ENCODE results near the gene KIF22.

KIF22 gene

DNA sequence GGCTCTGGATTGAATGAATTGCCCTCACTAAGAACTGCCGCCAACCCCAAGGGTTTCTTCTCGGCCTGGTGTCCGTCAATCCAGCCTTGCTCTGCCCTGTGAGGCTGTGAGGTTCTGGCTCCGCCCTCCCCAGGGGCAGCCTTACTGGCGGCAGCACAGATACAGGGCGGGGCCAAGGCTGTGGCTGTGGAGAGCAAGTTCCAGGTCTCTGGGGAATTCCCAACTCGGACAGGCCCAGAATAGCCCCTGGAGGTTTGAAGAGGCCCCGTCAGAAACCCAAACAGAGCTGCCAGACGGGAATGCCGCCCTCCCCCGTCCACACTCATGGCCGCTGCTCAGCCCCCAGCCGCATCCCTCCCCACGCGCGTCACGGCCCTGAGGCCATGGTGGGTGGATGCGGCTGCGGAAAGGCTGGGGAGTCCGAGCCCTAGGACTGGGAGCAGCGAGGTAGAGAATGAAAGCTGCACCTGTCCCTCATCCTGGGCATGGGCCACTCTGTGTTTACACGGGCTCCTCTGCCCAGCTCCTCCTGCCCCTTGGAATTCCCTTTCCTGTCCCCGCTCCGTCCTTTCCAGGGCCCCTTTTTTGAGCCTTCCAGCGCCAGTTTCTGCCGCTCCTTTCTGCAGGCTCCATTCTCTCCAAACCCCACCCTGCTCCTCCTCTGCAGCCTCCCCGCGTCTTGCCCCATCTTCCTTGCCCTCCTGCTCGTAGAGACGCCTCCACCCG lies 20.8 kb downstream of the KIF22 start:
- H3K27ac ChIP-seq (ENCODE audit: low read depth, low read length) = peak overlapping the region; percentile 15; the same call in 1 of the 2 replicates
- H3K36me3 ChIP-seq (ENCODE audit: control insufficient read depth, insufficient read depth, low read length) = peaks cover 27% of the 10 kb centered on the region
- peak overlapping the region; percentile 73 for H3K9ac ChIP-seq (ENCODE audit: low read length)
- H3K4me1 ChIP-seq (ENCODE audit: control insufficient read depth, insufficient read depth, low read length) = peaks cover 50% of the 10 kb centered on the region
- H3K4me3 ChIP-seq (ENCODE audit: low read depth, low read length) = peak overlapping the region; percentile 68
- H3K9me3 ChIP-seq (ENCODE audit: control insufficient read depth, insufficient read depth, low read depth, low read length) = no peaks in the 10 kb centered on the region
- H3K27me3 ChIP-seq (ENCODE audit: control insufficient read depth, insufficient read depth, low read length) = no peaks in the 10 kb centered on the region

DNA sequence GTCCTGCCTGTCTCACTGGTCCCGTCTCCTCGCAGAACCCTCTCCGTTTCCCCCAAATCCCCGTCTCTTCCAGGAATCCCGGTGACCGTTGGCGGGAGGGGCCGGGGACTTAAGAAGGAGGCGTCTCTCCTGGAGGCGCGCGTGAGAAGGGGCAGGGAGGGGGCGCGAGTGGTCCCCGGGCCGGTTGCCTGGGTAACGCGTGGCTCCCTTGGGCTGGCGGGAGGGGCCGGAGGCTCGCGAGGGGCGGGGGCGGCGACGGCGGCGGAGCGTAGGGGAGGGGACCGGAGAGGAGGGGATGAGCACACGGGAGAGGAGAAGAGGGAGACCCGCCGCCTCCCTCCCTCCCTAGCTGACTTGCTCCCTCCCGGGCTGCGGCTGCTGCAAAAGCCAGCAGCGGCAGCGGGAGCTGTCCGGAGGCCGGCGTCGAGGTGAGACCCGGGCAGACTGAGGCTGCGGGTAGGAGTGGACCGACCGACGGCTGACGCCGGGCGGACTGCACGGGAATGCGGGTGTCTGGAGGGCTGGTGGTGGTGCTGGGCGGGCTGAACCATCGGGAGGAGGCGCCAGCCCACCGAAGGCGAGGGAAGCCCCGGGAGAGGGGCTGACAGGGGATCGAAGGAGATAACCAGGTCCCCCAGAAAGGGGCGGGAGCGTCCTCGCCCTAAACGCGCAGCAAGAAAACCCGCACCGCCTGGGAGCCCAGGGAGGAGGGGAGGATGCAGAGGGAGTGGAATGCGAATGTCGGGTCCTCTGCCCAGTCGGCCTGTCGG lies 21.5 kb downstream of the KIF22 start, which contains the start of gene PRRT2:
Gene PRRT2 (plus strand): TSS at position 298 of the 770 bp plus-strand sequence. CDS start 862 bp downstream, outside the sequence.
- Histone ChIP-seq H3K9me3 (ENCODE audit: control insufficient read depth, insufficient read depth, low read depth, low read length) (no peaks in the 10 kb centered on the region), H3K27me3 (ENCODE audit: control insufficient read depth, insufficient read depth, low read length) (no peaks in the 10 kb centered on the region), H3K4me1 (ENCODE audit: control insufficient read depth, insufficient read depth, low read length) (peaks cover 50% of the 10 kb centered on the region), H3K4me3 (ENCODE audit: low read depth, low read length) (peak within 1 kb of the TSS; percentile 68), H3K9ac (ENCODE audit: low read length) (peak within 1 kb of the TSS; percentile 73), H3K36me3 (ENCODE audit: control insufficient read depth, insufficient read depth, low read length) (peaks cover 27% of the 10 kb centered on the region), H3K27ac (ENCODE audit: low read depth, low read length) (peak within 1 kb of the TSS; percentile 15; the same call in 1 of the 2 replicates)

GRCh38 chr16:29812754-29813643 lies 22.4 kb downstream of the KIF22 start:
- Histone ChIP-seq H3K9me3 (ENCODE audit: control insufficient read depth, insufficient read depth, low read depth, low read length) (no peaks in the 10 kb centered on the region), H3K27me3 (ENCODE audit: control insufficient read depth, insufficient read depth, low read length) (no peaks in the 10 kb centered on the region), H3K27ac (ENCODE audit: low read depth, low read length) (no peak overlapping the region), H3K4me1 (ENCODE audit: control insufficient read depth, insufficient read depth, low read length) (peaks cover 52% of the 10 kb centered on the region), H3K4me3 (ENCODE audit: low read depth, low read length) (peak overlapping the region; percentile 68), H3K9ac (ENCODE audit: low read length) (peak overlapping the region; percentile 58), H3K36me3 (ENCODE audit: control insufficient read depth, insufficient read depth, low read length) (peaks cover 23% of the 10 kb centered on the region)

DNA sequence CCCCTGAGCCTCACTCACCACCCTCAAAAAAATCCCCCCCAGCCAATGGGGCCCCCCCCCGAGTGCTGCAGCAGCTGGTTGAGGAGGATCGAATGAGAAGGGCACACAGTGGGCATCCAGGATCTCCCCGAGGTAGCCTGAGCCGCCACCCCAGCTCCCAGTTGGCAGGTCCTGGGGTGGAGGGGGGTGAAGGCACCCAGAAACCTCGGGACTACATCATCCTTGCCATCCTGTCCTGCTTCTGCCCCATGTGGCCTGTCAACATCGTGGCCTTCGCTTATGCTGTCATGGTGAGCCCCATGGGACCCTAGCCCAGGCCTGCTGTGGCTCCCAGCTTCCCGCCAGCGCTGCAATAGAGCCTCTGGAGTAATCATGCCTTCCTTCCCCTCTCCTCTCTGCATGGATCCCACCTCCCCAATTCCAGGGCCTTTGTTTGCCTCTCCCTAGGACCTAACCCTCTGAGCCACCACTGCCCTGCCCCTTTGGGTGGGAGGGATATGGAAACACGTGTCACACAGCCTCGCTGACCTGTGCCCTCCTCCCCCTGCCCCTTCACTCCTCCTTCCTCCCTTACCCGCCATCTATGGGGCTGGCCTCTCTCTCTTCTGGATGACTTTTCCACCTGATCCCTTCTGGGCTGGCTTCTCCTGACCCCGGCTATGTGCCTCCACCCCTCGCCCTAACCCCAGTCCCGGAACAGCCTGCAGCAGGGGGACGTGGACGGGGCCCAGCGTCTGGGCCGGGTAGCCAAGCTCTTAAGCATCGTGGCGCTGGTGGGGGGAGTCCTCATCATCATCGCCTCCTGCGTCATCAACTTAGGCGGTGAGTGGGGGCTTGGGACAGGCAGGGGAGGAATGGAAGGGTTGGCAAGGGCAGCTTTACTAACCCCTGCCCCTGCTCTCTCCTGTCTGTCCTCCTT lies 23.4 kb downstream of the KIF22 start:
- peaks cover 49% of the 10 kb centered on the region for H3K4me1 ChIP-seq (ENCODE audit: control insufficient read depth, insufficient read depth, low read length)
- no peaks in the 10 kb centered on the region for H3K9me3 ChIP-seq (ENCODE audit: control insufficient read depth, insufficient read depth, low read depth, low read length)
- peak overlapping the region; percentile 10 for H3K9ac ChIP-seq (ENCODE audit: low read length)
- H3K27ac ChIP-seq (ENCODE audit: low read depth, low read length) = no peak overlapping the region
- H3K36me3 ChIP-seq (ENCODE audit: control insufficient read depth, insufficient read depth, low read length) = peaks cover 23% of the 10 kb centered on the region
- no peaks in the 10 kb centered on the region for H3K27me3 ChIP-seq (ENCODE audit: control insufficient read depth, insufficient read depth, low read length)
- H3K4me3 ChIP-seq (ENCODE audit: low read depth, low read length) = peak overlapping the region; percentile 92; the same call in 1 of the 2 replicates

DNA sequence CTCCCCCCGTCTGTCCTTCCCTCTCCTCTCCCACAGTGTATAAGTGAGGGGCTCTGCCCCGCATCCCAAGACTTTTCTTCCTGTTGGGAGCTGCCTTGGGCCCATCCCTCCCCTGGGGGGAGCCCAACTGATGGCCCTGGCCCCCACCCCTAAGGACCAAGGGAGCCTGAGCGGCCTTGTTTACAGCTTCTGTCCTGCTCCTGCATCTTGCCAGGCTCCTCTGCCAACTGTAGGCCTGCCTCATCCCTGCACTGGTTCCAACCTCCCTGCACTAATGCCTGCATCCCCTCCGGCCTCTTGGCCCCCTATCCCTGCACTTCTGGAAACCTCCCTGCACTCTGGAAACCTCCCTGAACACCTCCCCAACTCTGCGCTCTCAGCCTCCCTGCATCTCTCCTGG lies 24.0 kb downstream of the KIF22 start:
- H3K4me1 ChIP-seq (ENCODE audit: control insufficient read depth, insufficient read depth, low read length) = peaks cover 48% of the 10 kb centered on the region
- no peaks in the 10 kb centered on the region for H3K9me3 ChIP-seq (ENCODE audit: control insufficient read depth, insufficient read depth, low read depth, low read length)
- H3K9ac ChIP-seq (ENCODE audit: low read length) = no peak overlapping the region
- H3K27me3 ChIP-seq (ENCODE audit: control insufficient read depth, insufficient read depth, low read length) = no peaks in the 10 kb centered on the region
- peak overlapping the region; percentile 92 for H3K4me3 ChIP-seq (ENCODE audit: low read depth, low read length)
- H3K27ac ChIP-seq (ENCODE audit: low read depth, low read length) = no peak overlapping the region
- peaks cover 25% of the 10 kb centered on the region for H3K36me3 ChIP-seq (ENCODE audit: control insufficient read depth, insufficient read depth, low read length)

DNA sequence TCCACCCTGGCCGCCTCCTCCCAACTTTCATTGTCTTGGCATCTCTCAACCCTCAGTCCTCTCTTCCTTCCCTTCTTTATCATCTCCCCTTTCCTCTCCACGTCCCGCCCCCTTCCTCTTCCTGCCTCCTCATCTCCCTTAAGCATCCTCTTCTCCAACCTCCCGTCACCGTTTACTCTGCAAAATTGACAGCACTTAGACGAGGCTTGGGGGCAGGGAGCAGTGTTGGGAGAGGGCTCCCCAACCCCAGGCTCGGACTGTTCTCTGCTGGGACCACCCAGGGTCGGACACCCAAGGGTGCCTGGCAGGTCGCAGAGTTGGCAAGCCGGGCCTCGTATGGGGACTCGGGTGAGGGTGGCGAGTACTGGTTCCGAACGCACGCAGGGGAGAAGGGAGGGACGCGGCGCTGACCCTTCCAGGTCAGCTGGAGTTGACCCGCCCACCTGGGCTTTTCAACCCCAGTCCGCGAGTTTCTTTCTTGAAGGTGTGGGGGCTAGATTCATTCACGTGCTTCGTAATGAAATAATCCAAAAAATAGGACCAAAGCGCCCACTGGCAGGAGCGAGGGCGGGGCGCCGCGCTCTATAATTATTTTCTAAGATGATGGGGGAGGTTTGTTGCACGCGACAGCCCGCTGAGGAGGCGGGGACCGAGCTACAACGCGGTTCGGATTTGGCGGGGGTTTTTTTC lies 24.6 kb downstream of the KIF22 start:
- Histone ChIP-seq H3K27ac (ENCODE audit: low read depth, low read length) (no peak overlapping the region), H3K36me3 (ENCODE audit: control insufficient read depth, insufficient read depth, low read length) (peaks cover 26% of the 10 kb centered on the region), H3K9me3 (ENCODE audit: control insufficient read depth, insufficient read depth, low read depth, low read length) (no peaks in the 10 kb centered on the region), H3K4me1 (ENCODE audit: control insufficient read depth, insufficient read depth, low read length) (peaks cover 49% of the 10 kb centered on the region), H3K4me3 (ENCODE audit: low read depth, low read length) (peak overlapping the region; percentile 92), H3K9ac (ENCODE audit: low read length) (peak overlapping the region; percentile 53), H3K27me3 (ENCODE audit: control insufficient read depth, insufficient read depth, low read length) (no peaks in the 10 kb centered on the region)

GRCh38 chr16:29815793-29816693 lies 25.5 kb downstream of the KIF22 start, which contains the start of gene PAGR1:
PAGR1 (plus strand) TSS chr16:29816152; CDS start chr16:29816526, 374 bp downstream.
- H3K36me3 ChIP-seq (ENCODE audit: control insufficient read depth, insufficient read depth, low read length) = peaks cover 31% of the 10 kb centered on the region
- H3K9ac ChIP-seq (ENCODE audit: low read length) = peak within 1 kb of the TSS; percentile 89
- H3K9me3 ChIP-seq (ENCODE audit: control insufficient read depth, insufficient read depth, low read depth, low read length) = no peaks in the 10 kb centered on the region
- no peaks in the 10 kb centered on the region for H3K27me3 ChIP-seq (ENCODE audit: control insufficient read depth, insufficient read depth, low read length)
- peak within 1 kb of the TSS; percentile 92 for H3K4me3 ChIP-seq (ENCODE audit: low read depth, low read length)
- H3K27ac ChIP-seq (ENCODE audit: low read depth, low read length) = peak within 1 kb of the TSS; percentile 74
- peaks cover 47% of the 10 kb centered on the region for H3K4me1 ChIP-seq (ENCODE audit: control insufficient read depth, insufficient read depth, low read length)

DNA sequence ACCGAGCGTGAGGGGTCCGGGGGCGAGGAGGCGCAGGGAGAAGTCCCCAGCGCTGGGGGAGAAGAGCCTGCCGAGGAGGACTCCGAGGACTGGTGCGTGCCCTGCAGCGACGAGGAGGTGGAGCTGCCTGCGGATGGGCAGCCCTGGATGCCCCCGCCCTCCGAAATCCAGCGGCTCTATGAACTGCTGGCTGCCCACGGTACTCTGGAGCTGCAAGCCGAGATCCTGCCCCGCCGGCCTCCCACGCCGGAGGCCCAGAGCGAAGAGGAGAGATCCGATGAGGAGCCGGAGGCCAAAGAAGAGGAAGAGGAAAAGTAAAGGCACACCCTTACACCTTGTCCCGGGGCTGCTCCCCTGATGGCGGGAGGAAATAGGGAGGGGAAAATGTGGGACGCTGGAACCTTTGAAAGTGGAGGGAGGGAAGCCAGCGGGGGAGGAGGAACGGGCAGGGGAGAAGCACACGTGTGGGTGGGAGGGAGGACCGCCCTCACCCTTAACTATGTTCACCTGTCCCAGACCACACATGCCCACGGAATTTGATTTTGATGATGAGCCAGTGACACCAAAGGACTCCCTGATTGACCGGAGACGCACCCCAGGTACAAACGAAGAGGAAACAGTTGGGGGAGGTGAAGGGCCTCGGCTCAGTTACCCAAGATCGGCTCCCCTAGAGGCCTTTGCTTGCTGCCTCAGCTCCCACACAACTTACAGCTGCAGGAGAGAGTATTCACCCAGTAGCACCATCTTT lies 26.3 kb downstream of the KIF22 start:
- Histone ChIP-seq H3K9me3 (ENCODE audit: control insufficient read depth, insufficient read depth, low read depth, low read length) (no peaks in the 10 kb centered on the region), H3K4me3 (ENCODE audit: low read depth, low read length) (peak overlapping the region; percentile 92), H3K27me3 (ENCODE audit: control insufficient read depth, insufficient read depth, low read length) (no peaks in the 10 kb centered on the region), H3K27ac (ENCODE audit: low read depth, low read length) (peak overlapping the region; percentile 74), H3K4me1 (ENCODE audit: control insufficient read depth, insufficient read depth, low read length) (peaks cover 53% of the 10 kb centered on the region), H3K9ac (ENCODE audit: low read length) (peak overlapping the region; percentile 89), H3K36me3 (ENCODE audit: control insufficient read depth, insufficient read depth, low read length) (peaks cover 31% of the 10 kb centered on the region)

Data from HUES6 (cell line).